ENCODE data around the gene HSFX2. TPM values are rescaled to one million over a fixed set of nuclear protein-coding genes. Genes with fewer than 3 reads are reported as not detected.
"Not testable (repeated sequence)": the region's sequence is repeated elsewhere in the genome, so short reads cannot be mapped to it uniquely, and the experiment has no call there.

The HSFX2 gene
- total and polyA plus RNA-seq, 2 experiments from 2014 or later: 0.43 TPM; not detected in 1

DNA sequence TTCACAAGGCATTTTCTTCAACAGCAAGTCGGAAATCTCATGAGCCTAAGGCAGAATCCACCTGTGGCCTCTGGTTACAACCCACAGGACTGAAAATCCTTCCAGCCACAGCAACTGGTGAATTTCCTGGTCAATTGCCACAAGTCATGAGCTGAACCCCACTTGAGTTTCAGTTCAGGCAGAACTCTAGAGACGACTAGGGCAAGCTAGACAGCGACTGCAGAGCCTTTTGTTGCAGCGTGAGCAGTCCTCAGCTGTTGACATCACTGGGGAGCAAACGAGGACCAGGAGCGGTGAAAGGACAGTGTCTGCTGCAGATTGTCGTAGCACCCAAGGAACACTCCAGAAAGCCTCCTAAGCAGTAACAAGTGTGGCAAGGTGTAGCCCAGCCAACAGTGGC lies 829 bp upstream of the HSFX2 start:
- H3K9me3 ChIP-seq (ENCODE audit: low read depth); H3K27ac ChIP-seq; H3K4me1 ChIP-seq (ENCODE audit: low read depth); H3K27me3 ChIP-seq; H3K4me3 ChIP-seq; H3K36me3 ChIP-seq; DNase-seq (ENCODE audit: low read depth in 1 of 2, low spot score in 1 of 2): not testable (repeated sequence)

DNA sequence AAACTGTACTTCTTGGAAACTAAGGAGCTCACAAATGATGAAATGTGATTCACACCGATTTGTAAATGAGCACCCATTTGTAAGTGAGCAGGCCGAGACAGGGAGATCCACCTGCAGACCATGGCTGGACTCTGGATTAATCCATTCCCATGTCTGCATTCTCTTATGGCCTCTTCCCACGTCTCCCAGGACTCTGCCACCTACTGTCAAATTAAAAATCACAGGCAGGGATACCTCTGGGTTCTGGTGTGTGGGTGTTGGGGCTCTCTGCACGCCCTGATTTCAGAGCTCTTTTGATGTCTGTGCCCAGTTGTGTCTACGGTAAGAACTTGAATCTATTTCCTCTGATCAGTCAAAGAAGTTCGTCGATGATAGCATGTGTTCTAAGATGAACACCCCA lies 4.1 kb downstream of the HSFX2 start:
- H3K9me3 ChIP-seq (ENCODE audit: low read depth); H3K4me1 ChIP-seq (ENCODE audit: low read depth); H3K27me3 ChIP-seq; DNase-seq (ENCODE audit: low read depth in 1 of 2, low spot score in 1 of 2); H3K4me3 ChIP-seq; H3K36me3 ChIP-seq; H3K27ac ChIP-seq: not testable (repeated sequence)

DNA sequence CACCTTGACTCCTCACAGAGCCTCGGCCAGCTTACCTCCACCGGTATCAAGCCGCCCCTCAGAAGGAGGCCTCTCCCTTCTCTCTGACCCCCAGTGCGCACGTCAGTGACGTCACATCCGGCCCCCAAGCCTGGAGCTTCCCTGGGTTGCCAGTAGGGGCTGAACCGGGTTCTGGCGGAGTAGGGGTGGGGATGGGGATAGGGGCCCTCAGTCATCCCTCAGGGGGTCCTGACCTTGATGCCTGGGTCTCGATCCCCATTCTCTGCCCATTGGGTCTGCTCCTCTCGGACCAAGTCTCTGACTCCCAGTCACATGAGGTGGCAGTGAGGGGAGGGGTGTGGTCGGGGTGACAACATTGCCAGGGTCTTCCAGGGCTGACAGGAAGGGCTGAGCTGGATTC lies 7.8 kb downstream of the HSFX2 start, which contains the start of gene MAGEA9B:
Gene MAGEA9B, minus strand, starts transcription at position 101 of the 400 bp plus-strand sequence. CDS start 4,280 bp downstream, outside the sequence.
- H3K36me3 ChIP-seq; H3K4me3 ChIP-seq; H3K4me1 ChIP-seq (ENCODE audit: low read depth); H3K27me3 ChIP-seq; H3K9me3 ChIP-seq (ENCODE audit: low read depth); DNase-seq (ENCODE audit: low read depth in 1 of 2, low spot score in 1 of 2); H3K27ac ChIP-seq: not testable (repeated sequence)

DNA sequence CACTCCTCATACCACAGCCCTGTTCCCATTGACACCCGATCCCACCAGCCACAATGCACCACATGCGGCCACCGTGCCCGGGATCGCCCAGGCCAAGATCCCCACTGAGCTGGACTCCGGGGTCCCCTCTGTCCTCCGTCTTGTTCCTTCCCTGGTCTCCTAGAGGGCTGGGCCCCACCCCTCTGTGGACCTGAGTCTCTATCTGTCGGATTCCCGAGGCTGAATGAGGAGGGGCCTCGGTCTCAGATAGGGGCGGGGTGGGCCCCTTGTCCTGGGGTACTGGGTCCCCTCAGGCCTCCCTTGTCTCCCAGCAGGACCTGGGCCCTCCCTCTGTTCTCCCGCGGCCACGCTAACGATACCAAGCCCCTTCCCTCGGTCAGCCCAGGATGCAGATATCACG lies 9.5 kb downstream of the HSFX2 start:
- not testable (repeated sequence) for DNase-seq (ENCODE audit: low read depth in 1 of 2, low spot score in 1 of 2); H3K9me3 ChIP-seq (ENCODE audit: low read depth); H3K4me1 ChIP-seq (ENCODE audit: low read depth); H3K27me3 ChIP-seq; H3K36me3 ChIP-seq; H3K4me3 ChIP-seq; H3K27ac ChIP-seq

GRCh38 chrX:149573456-149573855 lies 21.7 kb downstream of the HSFX2 start:
- H3K4me3 ChIP-seq; DNase-seq (ENCODE audit: low read depth in 1 of 2, low spot score in 1 of 2); H3K27me3 ChIP-seq; H3K36me3 ChIP-seq; H3K4me1 ChIP-seq (ENCODE audit: low read depth); H3K27ac ChIP-seq; H3K9me3 ChIP-seq (ENCODE audit: low read depth): not testable (repeated sequence)

DNA sequence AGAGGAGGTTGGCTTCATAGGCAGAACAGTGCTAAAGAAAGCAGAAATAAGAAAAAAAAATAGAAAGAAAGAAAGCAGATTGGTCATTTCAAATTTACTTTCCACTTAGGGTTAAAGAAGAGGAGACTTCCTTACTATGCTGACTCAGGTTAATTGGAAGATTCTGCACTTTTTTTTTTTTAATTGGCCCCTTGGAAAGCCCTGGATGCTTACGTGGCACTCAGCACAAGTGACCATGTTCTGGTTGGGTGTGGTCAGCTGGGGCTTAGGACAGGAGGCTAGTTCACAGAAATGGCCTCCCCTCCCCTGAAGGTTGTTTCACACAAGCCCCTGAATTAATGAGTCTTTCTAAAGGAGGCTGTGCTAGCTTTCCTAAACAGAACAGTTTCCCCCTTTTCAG lies 22.4 kb downstream of the HSFX2 start:
- Histone ChIP-seq H3K4me3 (no peak overlapping the region), H3K4me1 (ENCODE audit: low read depth) (no peaks in the 10 kb centered on the region), H3K27me3 (no peaks in the 10 kb centered on the region), H3K27ac (no peak overlapping the region), H3K9me3 (ENCODE audit: low read depth) (no peaks in the 10 kb centered on the region), H3K36me3 (no peaks in the 10 kb centered on the region)
- TF ChIP-seq, protein P1, sequence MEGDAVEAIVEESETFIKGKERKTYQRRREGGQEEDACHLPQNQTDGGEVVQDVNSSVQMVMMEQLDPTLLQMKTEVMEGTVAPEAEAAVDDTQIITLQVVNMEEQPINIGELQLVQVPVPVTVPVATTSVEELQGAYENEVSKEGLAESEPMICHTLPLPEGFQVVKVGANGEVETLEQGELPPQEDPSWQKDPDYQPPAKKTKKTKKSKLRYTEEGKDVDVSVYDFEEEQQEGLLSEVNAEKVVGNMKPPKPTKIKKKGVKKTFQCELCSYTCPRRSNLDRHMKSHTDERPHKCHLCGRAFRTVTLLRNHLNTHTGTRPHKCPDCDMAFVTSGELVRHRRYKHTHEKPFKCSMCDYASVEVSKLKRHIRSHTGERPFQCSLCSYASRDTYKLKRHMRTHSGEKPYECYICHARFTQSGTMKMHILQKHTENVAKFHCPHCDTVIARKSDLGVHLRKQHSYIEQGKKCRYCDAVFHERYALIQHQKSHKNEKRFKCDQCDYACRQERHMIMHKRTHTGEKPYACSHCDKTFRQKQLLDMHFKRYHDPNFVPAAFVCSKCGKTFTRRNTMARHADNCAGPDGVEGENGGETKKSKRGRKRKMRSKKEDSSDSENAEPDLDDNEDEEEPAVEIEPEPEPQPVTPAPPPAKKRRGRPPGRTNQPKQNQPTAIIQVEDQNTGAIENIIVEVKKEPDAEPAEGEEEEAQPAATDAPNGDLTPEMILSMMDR (IDR thresholded peaks at IDR 0.05; ENCODE audit: low read depth, low read length): no peak
- no peak for DNase-seq (ENCODE audit: low read depth in 1 of 2, low spot score in 1 of 2)

GRCh38 chrX:149571770-149572169 lies 23.3 kb downstream of the HSFX2 start:
- H3K4me1 ChIP-seq (ENCODE audit: low read depth): no peaks in the 10 kb centered on the region
- H3K4me3 ChIP-seq: no peak overlapping the region
- H3K27ac ChIP-seq: no peak overlapping the region
- H3K36me3 ChIP-seq: no peaks in the 10 kb centered on the region
- H3K9me3 ChIP-seq (ENCODE audit: low read depth): no peaks in the 10 kb centered on the region
- no peak for DNase-seq (ENCODE audit: low read depth in 1 of 2, low spot score in 1 of 2)
- TF ChIP-seq, protein P1 (IDR thresholded peaks at IDR 0.05; ENCODE audit: low read depth, low read length): no peak
- no peaks in the 10 kb centered on the region for H3K27me3 ChIP-seq

- peak in 1 of 2 donors; percentile 63 for DNase-seq (ENCODE audit: low read depth in 1 of 2, low spot score in 1 of 2)
- no peak overlapping the region for H3K4me3 ChIP-seq
- H3K9me3 ChIP-seq (ENCODE audit: low read depth): no peaks in the 10 kb centered on the region
- TF ChIP-seq, protein P1 (IDR thresholded peaks at IDR 0.05; ENCODE audit: low read depth, low read length): no peak
- no peak overlapping the region for H3K27ac ChIP-seq
- H3K4me1 ChIP-seq (ENCODE audit: low read depth): no peaks in the 10 kb centered on the region
- no peaks in the 10 kb centered on the region for H3K27me3 ChIP-seq
- no peaks in the 10 kb centered on the region for H3K36me3 ChIP-seq
Observed at GRCh38 chrX:149570668-149571067, 24.4 kb downstream of the HSFX2 start.
